Stimulated activated naive CD4-positive, alpha-beta T cell treated with Interleukin-2 at 50 U/mL for 16 hours (primary cell): ENCODE data around the gene ST8SIA1.
"Not testable (repeated sequence)": the region's sequence is repeated elsewhere in the genome, so short reads cannot be mapped to it uniquely, and the experiment has no call there.

Source experiments
- DNase-seq: peaks from one replicate; lab custom pipeline; 2025; lab: John Stamatoyannopoulos, UW

Gene ST8SIA1

DNA sequence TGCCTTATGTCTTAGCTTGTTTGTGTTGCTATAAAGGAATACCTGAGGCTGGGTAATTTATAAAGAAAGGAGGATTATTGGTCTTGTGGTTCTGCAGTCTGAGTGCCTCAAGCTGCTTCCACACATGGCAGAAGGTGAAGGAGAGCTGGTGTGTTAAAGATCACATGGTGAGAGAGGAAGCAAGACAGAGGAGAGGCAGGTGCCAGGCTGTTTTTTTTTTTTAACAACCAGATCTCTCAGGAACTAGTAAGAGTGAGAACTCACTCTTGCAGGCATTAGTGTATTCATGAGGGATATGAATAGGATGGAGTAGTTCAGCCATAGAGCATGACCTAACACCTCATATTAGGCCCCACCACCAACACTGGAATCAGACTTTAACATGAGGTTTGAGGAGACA is 165.1 kb downstream of the ST8SIA1 start:
- no peak for DNase-seq

DNA sequence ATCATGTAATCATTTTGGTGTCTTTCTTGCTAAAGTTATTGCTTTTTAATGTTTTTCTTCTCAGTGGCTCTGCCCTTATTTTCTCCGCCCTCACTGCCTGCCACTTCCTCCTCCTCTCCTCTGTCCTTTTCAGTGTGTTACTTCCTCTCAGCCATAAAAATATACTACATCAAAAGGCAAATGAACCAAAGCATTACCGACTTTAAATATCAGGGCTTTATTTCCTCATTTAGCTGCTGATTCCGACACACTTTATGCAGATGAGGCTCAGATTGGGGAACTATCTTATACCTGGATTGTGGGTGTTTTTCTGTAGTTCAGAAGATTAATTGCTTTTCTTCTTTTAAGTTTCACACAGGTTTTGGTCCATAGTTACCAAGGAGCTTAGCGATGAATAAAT is 170.4 kb downstream of the ST8SIA1 start:
- no peak for DNase-seq

DNA sequence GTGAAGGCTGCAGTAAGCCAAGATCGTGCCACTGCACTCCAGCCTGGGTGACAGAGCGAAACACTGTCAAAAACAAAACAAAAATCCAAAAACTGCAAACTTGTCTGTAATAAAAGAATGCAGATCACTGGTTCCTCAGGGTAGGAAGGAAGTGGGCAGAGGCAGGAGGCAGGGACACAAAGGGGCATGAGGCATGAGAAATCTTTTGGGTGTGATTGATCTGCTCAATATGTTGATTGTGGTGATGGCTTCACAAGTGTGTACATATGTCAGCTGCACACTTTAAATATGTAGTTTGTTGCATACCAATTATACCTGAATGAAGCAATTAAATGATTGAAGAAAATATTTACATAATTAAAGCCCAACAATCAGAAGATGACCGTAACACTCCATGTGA is 170.9 kb downstream of the ST8SIA1 start:
- no peak for DNase-seq

DNA sequence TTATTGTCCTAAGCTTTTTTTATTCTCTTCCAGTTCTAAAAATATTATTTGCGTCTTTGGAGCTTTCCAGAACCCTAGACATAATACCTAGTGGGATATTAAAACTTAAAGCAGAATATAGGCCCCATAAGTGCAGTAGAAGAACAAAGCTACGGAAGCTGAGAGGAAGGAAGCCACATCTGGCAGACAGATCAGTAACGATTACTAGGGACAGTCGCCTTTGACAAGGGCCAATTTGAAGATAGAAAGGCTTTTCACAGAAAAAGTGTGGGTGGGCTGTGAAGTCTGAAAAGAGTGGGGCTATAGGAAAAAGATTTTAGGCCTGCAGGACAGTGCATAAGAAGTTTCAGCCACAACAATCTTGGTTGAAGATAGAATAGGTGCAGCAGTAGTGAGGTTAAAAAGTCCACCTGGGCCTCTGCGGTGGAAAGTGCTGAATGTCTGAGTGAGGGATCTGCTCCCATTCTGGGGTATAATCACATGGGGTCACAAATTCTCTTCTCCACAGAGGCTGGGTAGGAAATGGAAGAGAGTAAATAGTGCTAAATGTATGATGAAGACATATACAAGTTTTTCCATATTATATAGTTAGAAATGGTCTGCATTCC is 174.0 kb downstream of the ST8SIA1 start:
- no peak for DNase-seq

DNA sequence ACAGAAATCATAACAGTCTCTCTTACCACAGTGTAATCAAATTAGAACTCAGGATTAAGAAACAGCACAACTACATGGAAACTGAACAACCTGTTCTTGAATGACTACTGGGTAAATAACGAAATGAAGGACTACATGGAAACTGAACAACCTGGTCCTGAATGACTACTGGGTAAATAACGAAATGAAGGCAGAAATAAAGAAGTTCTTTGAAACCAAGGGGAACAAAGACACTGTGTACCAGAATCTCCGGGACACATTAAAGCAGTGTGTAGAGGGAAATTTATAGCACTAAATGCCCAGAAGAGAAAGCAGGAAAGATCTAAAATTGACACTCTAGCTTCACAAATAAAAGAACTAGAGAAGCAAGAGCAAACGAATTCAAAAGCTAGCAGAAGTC is 185.2 kb downstream of the ST8SIA1 start:
- DNase-seq = not testable (repeated sequence)

DNA sequence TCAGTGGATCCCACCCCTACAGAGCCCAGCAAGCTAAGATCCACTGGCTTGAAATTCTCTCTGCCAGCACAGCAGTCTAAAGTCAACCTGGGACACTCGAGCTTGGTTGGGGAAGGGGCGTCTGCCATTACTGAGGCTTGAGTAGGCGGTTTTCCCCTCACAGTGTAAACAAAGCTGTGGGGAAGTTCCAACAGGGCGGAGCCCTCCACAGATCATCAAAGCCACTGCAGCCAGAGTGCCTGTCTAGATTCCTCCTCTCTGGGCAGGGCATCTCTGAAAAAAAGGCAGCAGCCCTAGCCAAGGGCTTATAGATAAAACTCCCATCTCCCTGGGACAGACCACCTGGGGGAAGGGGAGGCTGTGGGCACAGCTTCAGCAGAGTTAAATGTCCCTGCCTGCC is 187.8 kb downstream of the ST8SIA1 start:
- DNase-seq = peak; percentile 19
